SIG-M5 treated with dmso at 0.1 percent for 504 hours (cell line): Measurements from ENCODE around the gene SLC45A1.

Experiments
- DNase-seq: peaks from one replicate; lab custom pipeline; 2025; ENCODE audit not compliant: unreplicated experiment; lab: John Stamatoyannopoulos, UW

SLC45A1 gene

DNA sequence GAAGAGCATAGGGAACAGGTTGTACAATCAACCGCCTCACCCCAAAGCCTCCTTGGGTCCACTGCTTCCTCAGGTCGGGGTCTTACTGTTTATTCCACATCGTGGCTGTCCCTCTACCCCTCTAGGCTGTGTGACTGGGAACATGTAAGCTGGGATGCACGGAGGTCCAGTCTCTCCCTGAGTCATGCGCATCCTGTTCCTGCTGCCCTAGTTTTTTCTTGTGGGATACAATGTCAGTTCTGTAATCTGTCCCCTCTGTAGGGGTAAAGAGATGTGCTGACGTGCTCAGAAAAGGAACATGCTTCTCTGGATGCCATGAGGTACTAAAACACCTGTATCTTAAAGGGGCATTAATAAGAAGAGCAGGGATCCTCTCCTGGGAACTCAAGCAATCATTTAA lies 66.2 kb downstream of the SLC45A1 start:
- no peak for DNase-seq

DNA sequence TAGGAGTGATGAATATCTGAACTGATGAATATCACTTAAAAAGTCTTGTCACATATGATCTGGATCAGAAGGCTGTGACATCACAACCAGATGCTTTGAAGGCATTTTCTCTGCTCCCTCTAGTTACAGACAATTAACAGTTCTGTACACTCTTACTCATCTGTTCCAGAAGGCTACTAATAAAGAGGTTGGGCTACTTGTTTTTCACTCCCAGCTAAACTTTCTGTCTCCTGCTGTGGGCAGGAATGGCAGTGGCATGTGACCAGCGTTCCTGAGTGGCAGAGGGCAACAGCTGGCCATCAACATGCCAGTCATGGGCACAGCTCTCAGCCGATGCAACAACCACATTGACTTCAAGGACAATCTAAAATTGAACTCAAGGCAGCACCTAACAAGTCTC lies 66.7 kb downstream of the SLC45A1 start:
- no peak for DNase-seq

DNA sequence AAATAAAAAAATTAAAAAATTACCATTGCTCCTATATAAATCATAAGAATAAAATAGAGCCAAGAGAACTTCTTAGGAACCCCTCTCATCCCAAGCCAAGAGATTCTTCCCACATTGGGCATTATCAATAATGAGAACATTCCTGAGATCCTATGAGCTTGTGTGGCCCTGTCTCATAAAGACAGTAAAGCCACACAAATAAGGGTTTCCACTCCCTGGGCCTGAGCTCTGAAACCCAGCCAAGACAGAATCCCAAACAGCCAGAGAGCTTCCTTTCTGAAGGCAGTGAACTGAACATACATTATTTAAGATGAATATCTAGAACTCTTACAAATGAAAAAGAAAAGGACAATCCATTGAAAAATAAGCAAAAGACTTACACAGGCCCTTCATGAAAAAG lies 68.3 kb downstream of the SLC45A1 start:
- DNase-seq, result no peak

DNA sequence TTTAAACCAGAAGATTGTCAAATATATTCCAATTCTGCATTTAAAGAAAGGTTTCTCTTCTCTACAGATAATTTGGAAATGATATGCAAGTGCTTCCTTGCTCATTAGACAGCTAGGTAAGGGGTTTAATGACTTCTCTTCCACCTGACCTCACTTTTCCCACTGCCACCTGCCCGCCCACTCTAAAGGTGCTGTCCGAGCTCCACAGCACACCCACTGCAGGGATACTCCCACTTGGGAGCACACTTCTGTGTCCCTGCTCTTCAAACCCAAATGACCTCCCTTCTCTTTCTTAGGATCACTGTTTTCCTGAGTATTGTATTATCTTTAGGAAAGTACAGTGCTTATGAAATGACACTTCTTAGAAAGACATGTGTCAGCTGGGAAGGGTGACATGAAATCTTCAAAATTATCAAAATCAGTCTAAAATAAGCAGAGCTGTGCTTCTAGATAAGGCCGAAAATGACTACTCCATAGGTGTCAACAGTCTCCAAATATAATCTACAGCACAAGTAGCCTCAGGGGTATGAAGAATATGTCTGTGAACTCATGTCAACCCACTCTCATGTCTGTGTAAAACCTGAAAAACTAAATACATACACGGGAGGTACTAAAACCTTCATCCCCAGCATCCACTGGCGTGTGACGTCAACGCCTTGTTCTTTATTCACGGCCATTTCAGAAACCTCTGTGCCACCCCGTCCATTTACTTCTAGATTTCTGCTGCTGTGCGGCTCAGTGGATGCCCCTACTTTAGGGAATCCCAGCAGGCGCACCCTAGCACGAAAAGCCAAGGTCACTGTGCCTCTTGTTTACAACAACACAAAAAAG lies 71.0 kb downstream of the SLC45A1 start:
- no peak for DNase-seq

DNA sequence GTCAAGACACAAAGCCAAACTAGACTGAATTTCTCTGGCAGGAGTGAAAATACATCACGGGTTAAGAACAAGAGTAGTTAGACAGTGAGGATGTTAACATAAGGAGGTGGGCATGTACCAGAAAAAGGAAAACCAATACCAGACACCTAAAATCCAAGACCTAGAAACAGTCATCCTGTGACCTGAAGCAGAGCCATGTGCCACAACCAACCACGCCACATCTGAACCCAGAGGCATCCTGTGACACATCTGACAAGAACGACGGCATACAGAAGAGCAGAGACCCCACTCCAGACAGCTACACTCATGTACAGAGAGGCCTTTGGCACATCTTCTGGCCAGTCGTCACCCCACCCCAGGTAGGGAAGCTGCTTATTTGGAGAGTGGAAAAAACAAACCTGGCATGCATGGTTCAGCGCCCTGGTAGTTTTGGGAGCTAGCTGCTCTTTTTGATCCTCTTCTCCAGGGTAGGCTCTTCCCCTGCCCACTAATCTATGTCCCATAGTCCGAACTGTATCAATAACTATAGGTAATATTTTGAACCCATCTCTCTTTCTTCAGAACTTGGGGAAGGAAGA lies 72.1 kb downstream of the SLC45A1 start:
- DNase-seq, result no peak

DNA sequence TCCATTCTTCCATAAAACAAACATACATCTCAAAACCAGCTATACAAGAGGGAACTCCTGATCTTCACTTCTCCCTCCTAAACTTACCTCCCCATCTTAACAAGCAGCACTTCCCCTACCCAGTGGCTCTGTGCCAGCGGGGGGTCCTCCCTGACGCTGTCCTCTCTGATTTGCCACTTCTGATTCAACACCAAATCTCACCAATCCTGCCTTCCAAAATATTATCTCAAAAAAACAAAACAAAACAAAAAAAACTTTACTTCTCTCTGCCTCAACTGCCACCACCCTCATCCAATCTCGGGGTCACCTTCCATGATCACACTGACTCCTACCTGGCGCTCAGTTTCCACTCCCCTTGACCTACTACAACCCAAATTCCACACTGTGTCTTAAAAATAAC lies 72.8 kb downstream of the SLC45A1 start:
- no peak for DNase-seq

DNA sequence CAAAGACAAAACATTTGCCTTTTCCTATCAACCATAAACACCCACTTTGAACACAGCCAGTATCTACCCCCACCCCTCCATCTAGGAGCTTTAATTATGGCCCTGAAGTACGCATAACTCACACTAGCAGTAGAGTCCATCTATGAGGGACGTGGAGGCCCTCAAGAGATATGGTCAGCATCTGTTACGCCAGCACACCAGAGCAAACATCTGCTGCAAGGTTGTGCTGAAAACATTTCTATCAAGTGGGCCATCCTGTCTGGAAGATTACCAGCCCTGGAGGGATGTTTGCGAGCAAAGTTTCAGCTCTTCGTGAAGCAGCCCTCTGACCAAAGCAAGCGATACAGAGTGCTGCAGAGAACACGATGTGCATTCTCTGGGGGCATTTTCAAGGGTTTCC lies 74.6 kb downstream of the SLC45A1 start:
- no peak for DNase-seq
